Measurements from ENCODE around the gene ARHGEF37. TPM values are rescaled to one million over a fixed set of nuclear protein-coding genes. Genes with fewer than 3 reads are reported as not detected.

Gene ARHGEF37
- total RNA-seq, 4 donors from 2014 or later: 36.4 to 76.5 (median 59.0) TPM

DNA sequence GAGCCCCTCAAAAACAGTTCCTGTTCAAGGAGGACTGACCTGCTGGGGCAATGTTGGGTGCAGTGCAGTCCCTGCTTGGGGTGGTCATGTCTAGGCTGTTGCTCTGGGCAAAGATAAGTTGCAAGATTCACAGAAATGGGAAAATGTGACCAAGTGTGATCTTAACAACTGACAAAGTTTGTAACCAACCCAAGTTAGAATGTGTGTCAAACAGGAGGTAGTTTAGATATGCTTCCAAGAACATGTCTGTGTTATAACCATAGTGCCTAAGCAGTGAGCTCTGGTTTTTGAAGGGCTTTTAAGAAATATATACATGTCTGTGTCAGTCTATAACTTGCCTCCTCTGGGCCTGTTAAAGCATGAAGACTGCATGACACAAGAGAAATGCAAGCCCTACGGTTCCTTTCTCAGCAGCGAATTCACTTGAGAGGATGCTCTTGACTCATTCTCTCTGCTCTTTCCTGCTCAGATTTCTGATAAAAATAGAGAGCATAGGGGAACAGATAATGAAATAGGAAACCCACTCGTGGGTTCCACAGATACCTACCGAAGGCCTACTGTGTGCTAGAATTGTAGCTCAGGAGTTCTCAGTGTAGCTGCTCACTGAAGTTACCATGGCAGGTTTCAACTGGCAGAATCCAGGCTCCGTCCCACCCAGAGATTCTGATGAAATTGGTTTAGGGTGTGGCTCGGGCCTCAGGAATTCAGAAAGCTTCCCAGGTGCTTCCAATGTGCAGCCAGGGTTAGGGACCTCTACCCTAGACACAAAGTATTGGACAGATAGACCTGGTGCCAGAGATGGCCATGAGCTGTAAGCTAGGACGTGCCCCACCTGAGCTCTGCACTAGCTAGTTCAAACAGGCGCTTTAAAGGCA, 52.4 kb downstream of the ARHGEF37 start:
- WGBS, 2 donors: 38 to 55% methylated on average over 8 of the region's 8 CpGs
- no peak for DNase-seq (ENCODE audit: low spot score in 2 of 2)
- intact Hi-C loops (cut with DNase I; ENCODE audit: low total_unique reads): loop anchor here (10.0 kb wide), 1 partner anchor 361 kb away; no protein-coding TSS in a partner anchor
- TF ChIP-seq POLR2A (IDR thresholded peaks at IDR 0.05): no peak
- TF ChIP-seq, protein P1, sequence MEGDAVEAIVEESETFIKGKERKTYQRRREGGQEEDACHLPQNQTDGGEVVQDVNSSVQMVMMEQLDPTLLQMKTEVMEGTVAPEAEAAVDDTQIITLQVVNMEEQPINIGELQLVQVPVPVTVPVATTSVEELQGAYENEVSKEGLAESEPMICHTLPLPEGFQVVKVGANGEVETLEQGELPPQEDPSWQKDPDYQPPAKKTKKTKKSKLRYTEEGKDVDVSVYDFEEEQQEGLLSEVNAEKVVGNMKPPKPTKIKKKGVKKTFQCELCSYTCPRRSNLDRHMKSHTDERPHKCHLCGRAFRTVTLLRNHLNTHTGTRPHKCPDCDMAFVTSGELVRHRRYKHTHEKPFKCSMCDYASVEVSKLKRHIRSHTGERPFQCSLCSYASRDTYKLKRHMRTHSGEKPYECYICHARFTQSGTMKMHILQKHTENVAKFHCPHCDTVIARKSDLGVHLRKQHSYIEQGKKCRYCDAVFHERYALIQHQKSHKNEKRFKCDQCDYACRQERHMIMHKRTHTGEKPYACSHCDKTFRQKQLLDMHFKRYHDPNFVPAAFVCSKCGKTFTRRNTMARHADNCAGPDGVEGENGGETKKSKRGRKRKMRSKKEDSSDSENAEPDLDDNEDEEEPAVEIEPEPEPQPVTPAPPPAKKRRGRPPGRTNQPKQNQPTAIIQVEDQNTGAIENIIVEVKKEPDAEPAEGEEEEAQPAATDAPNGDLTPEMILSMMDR (IDR thresholded peaks at IDR 0.05): no peak
- no peak overlapping the region for H3K4me3 ChIP-seq (ENCODE audit: low read depth, poor library complexity, severe bottlenecking)

GRCh38 chr5:149635394-149635793, 54.1 kb downstream of the ARHGEF37 start:
- 61 to 70% methylated on average over 2 of the region's 2 CpGs for WGBS, 2 donors
- TF ChIP-seq, protein P1 (IDR thresholded peaks at IDR 0.05): no peak
- no peak for TF ChIP-seq POLR2A (IDR thresholded peaks at IDR 0.05)
- H3K4me3 ChIP-seq (ENCODE audit: low read depth, poor library complexity, severe bottlenecking): no peak overlapping the region
- DNase-seq (ENCODE audit: low spot score in 2 of 2): no peak
- intact Hi-C loops (cut with DNase I; ENCODE audit: low total_unique reads): loop anchor here (10.0 kb wide), 1 partner anchor 359 kb away; no protein-coding TSS in a partner anchor

DNA sequence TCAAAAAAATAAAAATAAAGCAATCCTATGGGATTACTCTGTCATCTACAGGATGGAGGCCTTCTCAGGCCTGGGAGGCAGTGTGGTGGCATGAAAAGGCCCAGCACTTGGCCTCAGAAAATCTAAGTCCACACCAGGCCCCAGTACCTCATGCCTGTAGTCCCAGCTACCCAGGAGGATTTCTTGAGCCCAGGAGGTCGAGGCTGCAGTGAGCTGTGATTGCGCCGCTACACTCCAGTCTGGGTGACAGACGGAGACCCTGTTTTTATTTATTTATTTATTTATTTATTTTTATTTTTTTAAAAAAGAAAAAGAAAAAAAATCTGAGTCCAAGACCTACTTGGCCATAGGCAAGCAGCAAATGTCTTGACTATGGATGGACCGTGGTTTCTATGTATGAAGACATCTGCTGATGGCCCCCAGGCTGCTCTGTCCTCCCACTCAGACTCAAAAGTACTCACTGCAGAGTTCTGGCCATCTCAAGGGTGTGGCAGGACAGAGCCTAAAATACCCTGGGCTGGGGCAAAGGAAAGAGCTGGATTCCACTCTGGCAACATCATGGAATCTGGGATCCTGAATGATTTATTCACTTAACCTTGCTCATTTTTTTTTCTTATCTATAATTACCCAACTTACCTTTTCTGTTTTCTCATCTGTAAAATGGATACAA, 55.0 kb downstream of the ARHGEF37 start:
- TF ChIP-seq POLR2A (IDR thresholded peaks at IDR 0.05): no peak
- H3K4me3 ChIP-seq (ENCODE audit: low read depth, poor library complexity, severe bottlenecking): no peak overlapping the region
- peak in 1 of 2 donors; percentile 46 for DNase-seq (ENCODE audit: low spot score in 2 of 2)
- intact Hi-C loops (cut with DNase I; ENCODE audit: low total_unique reads): loop anchor here (2.0 to 10.0 kb wide), 2 partner anchors 192 to 358 kb away; no protein-coding TSS in a partner anchor
- WGBS, 2 donors: 94 to 97% methylated on average over 5 of the region's 5 CpGs

- intact Hi-C loops (cut with DNase I; ENCODE audit: low total_unique reads): loop anchor here (2.0 to 10.0 kb wide), 2 partner anchors 192 to 358 kb away; no protein-coding TSS in a partner anchor
- 31 to 41% methylated on average over 6 of the region's 6 CpGs for WGBS, 2 donors
- DNase-seq (ENCODE audit: low spot score in 2 of 2): peak in 1 of 2 donors; percentile 76
- TF ChIP-seq, protein P1 (IDR thresholded peaks at IDR 0.05): peak in 1 of 3 donors; percentile 93
- TF ChIP-seq POLR2A (IDR thresholded peaks at IDR 0.05): no peak
- no peak overlapping the region for H3K4me3 ChIP-seq (ENCODE audit: low read depth, poor library complexity, severe bottlenecking)
Measured at GRCh38 chr5:149636861-149637246, 55.6 kb downstream of the ARHGEF37 start.

DNA sequence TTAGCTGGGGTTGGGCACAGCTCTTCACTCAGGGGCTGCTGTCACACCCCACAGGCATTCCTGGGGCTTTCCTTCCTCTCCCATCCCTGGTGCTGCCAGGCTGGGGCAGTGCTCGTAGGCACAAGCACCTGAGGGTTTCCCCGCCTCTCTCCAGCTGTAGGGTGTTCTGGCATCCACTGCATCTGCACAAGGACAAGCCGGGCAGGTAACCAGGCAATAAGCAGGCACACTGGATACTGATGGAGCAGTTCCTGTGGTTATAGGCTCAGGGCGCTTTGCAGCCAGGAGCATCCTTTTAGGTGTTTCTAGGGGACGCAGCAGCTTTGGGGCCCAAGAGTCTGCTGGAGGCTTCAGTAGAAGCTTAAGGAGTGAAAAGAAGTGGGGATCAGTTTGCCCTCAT, 56.8 kb downstream of the ARHGEF37 start:
- H3K4me3 ChIP-seq (ENCODE audit: low read depth, poor library complexity, severe bottlenecking): no peak overlapping the region
- no peak for TF ChIP-seq POLR2A (IDR thresholded peaks at IDR 0.05)
- TF ChIP-seq, protein P1 (IDR thresholded peaks at IDR 0.05): no peak
- intact Hi-C loops (cut with DNase I; ENCODE audit: low total_unique reads): loop anchor here (10.0 kb wide), 1 partner anchor 357 kb away; no protein-coding TSS in a partner anchor
- 82 to 84% methylated on average over 5 of the region's 5 CpGs for WGBS, 2 donors
- peak in 1 of 2 donors; percentile 64 for DNase-seq (ENCODE audit: low spot score in 2 of 2)
